Measurements from ENCODE around the gene ADGRB2.

DNA sequence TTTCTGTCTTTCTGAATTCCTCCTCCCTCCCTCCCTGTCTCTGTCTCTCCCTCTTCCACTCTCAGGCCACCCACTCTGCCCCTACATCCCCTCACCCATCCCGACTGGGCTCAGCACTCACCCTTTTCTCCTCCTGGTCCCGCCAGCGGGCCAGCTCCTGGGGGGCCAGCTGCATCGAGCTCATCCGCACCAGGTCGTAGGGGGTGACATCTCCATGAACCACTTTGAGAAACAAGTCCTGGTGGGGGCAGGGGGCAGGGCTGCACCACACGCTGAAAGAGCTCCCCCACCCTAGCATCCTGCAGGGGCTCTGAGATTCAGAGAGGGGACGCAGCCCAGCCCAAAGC is 33.9 kb upstream of the ADGRB2 start:
- TF ChIP-seq, protein P1, sequence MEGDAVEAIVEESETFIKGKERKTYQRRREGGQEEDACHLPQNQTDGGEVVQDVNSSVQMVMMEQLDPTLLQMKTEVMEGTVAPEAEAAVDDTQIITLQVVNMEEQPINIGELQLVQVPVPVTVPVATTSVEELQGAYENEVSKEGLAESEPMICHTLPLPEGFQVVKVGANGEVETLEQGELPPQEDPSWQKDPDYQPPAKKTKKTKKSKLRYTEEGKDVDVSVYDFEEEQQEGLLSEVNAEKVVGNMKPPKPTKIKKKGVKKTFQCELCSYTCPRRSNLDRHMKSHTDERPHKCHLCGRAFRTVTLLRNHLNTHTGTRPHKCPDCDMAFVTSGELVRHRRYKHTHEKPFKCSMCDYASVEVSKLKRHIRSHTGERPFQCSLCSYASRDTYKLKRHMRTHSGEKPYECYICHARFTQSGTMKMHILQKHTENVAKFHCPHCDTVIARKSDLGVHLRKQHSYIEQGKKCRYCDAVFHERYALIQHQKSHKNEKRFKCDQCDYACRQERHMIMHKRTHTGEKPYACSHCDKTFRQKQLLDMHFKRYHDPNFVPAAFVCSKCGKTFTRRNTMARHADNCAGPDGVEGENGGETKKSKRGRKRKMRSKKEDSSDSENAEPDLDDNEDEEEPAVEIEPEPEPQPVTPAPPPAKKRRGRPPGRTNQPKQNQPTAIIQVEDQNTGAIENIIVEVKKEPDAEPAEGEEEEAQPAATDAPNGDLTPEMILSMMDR (IDR thresholded peaks at IDR 0.05) = no peak
- TF ChIP-seq POLR2A (IDR thresholded peaks at IDR 0.05) (no peak), POLR2AphosphoS5 (IDR thresholded peaks at IDR 0.05) (no peak)
